BE2C (cell line): ENCODE measurements around the gene MFAP2.
A peak's percentile ranks its signal among the peaks of the same experiment; 100 is the strongest.

Source experiments
- DNase-seq: peaks from one replicate; pipeline ENCODE4 v3.0.0-alpha.2; 2020
- H3K27me3 ChIP-seq: fragments of 250-450 bp; sonication (Bioruptor Pico); 2 replicates; pipeline ENCODE4 v1.5.1; 2020; ENCODE audit warnings: mild to moderate bottlenecking
- H3K36me3 ChIP-seq: fragments of 250-450 bp; sonication (Bioruptor Pico); 2 replicates; pipeline ENCODE4 v1.5.1; 2020; ENCODE audit warnings: mild to moderate bottlenecking
- H3K4me1 ChIP-seq: fragments of 250-450 bp; sonication (Bioruptor Pico); 2 replicates; pipeline ENCODE4 v1.5.1; 2020
- H3K4me3 ChIP-seq: 2 replicates; pipeline ENCODE4 v1.5.1; 2011; ENCODE audit warnings: low read depth, low read length
- H3K9me3 ChIP-seq: fragments of 250-450 bp; sonication (Bioruptor Pico); 2 replicates; pipeline ENCODE4 v1.5.1; 2020
- TF ChIP-seq, protein P1 (sequence below): IDR thresholded peaks from 2 replicates; pipeline ENCODE4 v1.5.1; 2012; ENCODE audit warnings: mild to moderate bottlenecking, low read depth, low read length

The MFAP2 gene

DNA sequence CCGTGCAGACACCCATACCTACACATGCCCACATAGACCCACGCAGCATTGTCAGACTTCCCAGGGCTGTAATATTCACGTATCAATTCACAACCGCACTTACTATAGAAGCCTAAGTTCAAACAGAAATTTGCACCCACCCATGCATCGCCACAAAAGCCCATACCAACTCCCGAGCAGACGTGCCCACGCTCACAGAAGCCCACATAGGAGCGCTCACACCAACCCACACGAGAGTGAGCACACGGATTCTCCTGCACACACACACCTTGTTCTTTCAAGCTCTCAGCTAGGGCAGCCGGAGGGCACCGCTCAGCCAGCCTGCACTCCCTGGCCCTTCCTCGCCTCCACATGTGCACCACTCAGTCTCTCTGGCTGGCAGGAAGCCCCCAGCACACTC, 4.6 kb downstream of the MFAP2 start:
- Histone ChIP-seq H3K4me1 (peaks cover 6% of the 10 kb centered on the region), H3K36me3 (no peaks in the 10 kb centered on the region), H3K9me3 (no peaks in the 10 kb centered on the region), H3K4me3 (no peak overlapping the region), H3K27me3 (no peaks in the 10 kb centered on the region)
- TF ChIP-seq, protein P1, sequence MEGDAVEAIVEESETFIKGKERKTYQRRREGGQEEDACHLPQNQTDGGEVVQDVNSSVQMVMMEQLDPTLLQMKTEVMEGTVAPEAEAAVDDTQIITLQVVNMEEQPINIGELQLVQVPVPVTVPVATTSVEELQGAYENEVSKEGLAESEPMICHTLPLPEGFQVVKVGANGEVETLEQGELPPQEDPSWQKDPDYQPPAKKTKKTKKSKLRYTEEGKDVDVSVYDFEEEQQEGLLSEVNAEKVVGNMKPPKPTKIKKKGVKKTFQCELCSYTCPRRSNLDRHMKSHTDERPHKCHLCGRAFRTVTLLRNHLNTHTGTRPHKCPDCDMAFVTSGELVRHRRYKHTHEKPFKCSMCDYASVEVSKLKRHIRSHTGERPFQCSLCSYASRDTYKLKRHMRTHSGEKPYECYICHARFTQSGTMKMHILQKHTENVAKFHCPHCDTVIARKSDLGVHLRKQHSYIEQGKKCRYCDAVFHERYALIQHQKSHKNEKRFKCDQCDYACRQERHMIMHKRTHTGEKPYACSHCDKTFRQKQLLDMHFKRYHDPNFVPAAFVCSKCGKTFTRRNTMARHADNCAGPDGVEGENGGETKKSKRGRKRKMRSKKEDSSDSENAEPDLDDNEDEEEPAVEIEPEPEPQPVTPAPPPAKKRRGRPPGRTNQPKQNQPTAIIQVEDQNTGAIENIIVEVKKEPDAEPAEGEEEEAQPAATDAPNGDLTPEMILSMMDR, result no peak
- no peak for DNase-seq

DNA sequence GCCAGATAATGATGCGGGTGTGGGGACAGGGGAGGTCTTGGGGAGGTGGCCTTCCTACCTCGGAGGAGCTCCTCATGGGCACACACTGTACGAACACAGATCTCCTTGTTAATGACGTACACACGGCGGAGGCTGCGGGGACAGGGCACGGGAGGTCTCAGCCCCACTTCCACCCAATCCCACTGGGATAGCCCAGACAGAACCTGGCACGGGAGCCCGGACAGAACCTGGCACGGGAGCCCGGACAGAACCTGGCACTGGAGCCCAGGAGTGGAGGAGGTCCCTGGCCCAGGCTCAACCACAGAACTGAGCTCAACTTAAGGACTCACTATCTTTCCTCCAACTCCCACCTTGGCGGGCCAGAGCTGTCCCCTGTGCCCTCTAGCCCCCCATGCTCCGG, 5.2 kb downstream of the MFAP2 start:
- TF ChIP-seq, protein P1, result no peak
- no peaks in the 10 kb centered on the region for H3K27me3 ChIP-seq
- DNase-seq, result no peak
- H3K4me3 ChIP-seq, result no peak overlapping the region
- peaks cover 6% of the 10 kb centered on the region for H3K4me1 ChIP-seq
- H3K9me3 ChIP-seq, result no peaks in the 10 kb centered on the region
- H3K36me3 ChIP-seq, result no peaks in the 10 kb centered on the region

DNA sequence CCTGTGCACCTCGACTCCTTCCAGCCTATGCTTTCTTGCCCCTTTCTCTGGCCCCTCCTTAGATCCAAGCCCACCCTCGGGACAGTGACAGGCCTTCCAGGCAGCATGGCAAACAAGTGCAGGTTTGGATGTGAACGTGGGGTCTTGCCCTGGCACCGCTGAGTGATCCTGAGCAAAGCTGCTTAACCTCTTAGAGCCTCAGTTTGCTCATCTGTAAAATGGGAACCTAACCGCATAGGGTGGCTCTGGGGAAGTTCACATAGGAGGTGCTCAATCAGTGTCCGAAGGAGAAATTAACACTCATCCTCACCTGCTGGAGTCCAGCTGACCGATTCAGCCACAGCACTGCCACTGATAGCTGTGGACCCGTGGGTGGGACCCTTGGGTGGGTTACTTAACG, 7.2 kb downstream of the MFAP2 start:
- peaks cover under 1% of the 10 kb centered on the region; the same call in 1 of the 2 replicates for H3K4me1 ChIP-seq

GRCh38 chr1:16972189-16972895, 8.1 kb downstream of the MFAP2 start:
- H3K4me1 ChIP-seq, result no peaks in the 10 kb centered on the region
- H3K9me3 ChIP-seq, result no peaks in the 10 kb centered on the region
- TF ChIP-seq, protein P1, result no peak
- H3K4me3 ChIP-seq, result no peak overlapping the region
- H3K36me3 ChIP-seq, result no peaks in the 10 kb centered on the region
- DNase-seq, result no peak
- H3K27me3 ChIP-seq, result no peaks in the 10 kb centered on the region

More for the DNA sequence above, 7.2 kb downstream of the MFAP2 start:
- Histone ChIP-seq H3K9me3 (no peaks in the 10 kb centered on the region), H3K27me3 (no peaks in the 10 kb centered on the region), H3K4me3 (no peak overlapping the region), H3K36me3 (no peaks in the 10 kb centered on the region)
- TF ChIP-seq, protein P1, result no peak
- no peak for DNase-seq

GRCh38 chr1:16971341-16972188, 8.9 kb downstream of the MFAP2 start:
- peak; percentile 61 for DNase-seq
- TF ChIP-seq, protein P1, result peak; percentile 37
- no peaks in the 10 kb centered on the region for H3K4me1 ChIP-seq

More at GRCh38 chr1:16971341-16972188, 8.9 kb downstream of the MFAP2 start:
- Histone ChIP-seq H3K4me3 (no peak overlapping the region), H3K9me3 (no peaks in the 10 kb centered on the region), H3K36me3 (no peaks in the 10 kb centered on the region), H3K27me3 (no peaks in the 10 kb centered on the region)
